Motor neuron (in vitro differentiated cells): Measurements from ENCODE around the gene ODC1. TPM values are rescaled to one million over a fixed set of nuclear protein-coding genes. Genes with fewer than 3 reads are reported as not detected.

ENCODE experiments used
- ATAC-seq, 8 experiments: fragments of 200-7000 bp; cut with Tn5 transposase; replicated peaks in 6 of 8; 2 replicates each; pipeline ENCODE4 v1.8.0; 2021; ENCODE audit warnings: mild to moderate bottlenecking in 8 of 8, moderate library complexity in 8 of 8
- H3K27ac ChIP-seq, 2 donors: fragments of 250-450 bp; sonication (Bioruptor Pico); 2 replicates each; pipeline ENCODE4 v1.9.0; 2021; ENCODE audit warnings: antibody characterized with exemption in 2 of 2, mild to moderate bottlenecking in 2 of 2, moderate library complexity in 1 of 2
- H3K4me1 ChIP-seq, 2 donors: fragments of 250-450 bp; sonication (Bioruptor Pico); replicated peaks in 1 of 2; 2 replicates each; pipeline ENCODE4 v1.6.1; 2021; ENCODE audit warnings: antibody characterized with exemption in 2 of 2, mild to moderate bottlenecking in 2 of 2, moderate library complexity in 1 of 2
- H3K4me3 ChIP-seq, 5 donors: fragments of 250-450 bp; sonication (Bioruptor Pico); 2 replicates each; pipeline ENCODE4 v1.9.0; 2021; ENCODE audit warnings: antibody characterized with exemption in 5 of 5, mild to moderate bottlenecking in 5 of 5, moderate library complexity in 4 of 5
- WGBS, 10 experiments: fragments of 450-650 bp; shearing (Covaris generic); methylation state at CpG; one replicate each; pipeline ENCODE4 v1.0.0; 2022; 5-methylcytosine and 5-hydroxymethylcytosine counted together
- in situ Hi-C, 9 experiments: fragments of 400-800 bp; cut with MboI; loops; one replicate each; pipeline ENCODE4 v1.15.0; 2021; ENCODE audit warnings: low sequenced_read_pairs in 9 of 9, low pct_unique_long_range_greater_than_20kb in 2 of 9; ENCODE audit not compliant: unreplicated experiment in 9 of 9
- total RNA-seq, 8 experiments: library from RNA; unstranded; fragments of 300-600 nt; gene quantifications; 2 replicates each; pipeline versions ENCODE4 v1.2.3 to v1.2.4, GENCODE V29; 2022

ODC1 gene
- total RNA-seq, 8 experiments from 2014 or later: 44.7 to 401 (median 283) TPM

DNA sequence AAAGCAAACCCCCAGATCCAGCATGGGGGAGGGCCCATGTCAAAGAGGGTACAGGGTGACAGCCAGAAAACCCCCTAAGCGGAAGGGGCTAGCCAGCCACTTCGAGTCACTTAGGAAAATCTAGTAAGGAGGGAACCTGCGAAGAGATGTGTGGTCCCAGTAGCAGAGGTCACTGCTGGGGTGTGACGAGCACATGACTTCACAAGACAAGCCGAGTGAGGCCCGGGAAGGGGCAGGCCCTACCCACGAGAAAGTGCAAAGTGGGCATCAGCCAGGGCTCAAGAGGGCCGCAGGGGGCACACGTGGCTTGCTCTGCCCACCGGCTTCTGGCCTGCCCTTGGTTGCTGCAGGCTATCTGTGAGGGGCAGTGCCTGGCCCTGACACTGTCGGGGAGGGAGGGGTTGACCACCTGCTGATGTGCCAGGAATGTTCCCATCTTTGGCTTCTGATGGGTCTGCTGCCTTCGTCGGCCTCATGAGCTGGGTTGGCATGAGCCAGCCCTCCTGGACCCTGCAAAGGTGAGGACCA is 11.5 kb downstream of the ODC1 start:
- H3K4me1 ChIP-seq: peaks cover 3 to 17% of the 10 kb centered on the region in 2 donors
- peak in 1 of 8 experiments; percentile 4 for ATAC-seq
- in situ Hi-C loops: loop anchor here in 3 of 9 experiments (10.0 to 25.0 kb wide), 2 partner anchors 312 to 624 kb away; partner anchors contain the start of gene RRM2 (in 2 of the 3)
- H3K27ac ChIP-seq: no peak overlapping the region
- 75 to 92% methylated on average over 2 to 4 of the region's 13 CpGs; no CpG with 5 or more reads in 8 of the 10 experiments for WGBS, 10 experiments
- no peak overlapping the region for H3K4me3 ChIP-seq

DNA sequence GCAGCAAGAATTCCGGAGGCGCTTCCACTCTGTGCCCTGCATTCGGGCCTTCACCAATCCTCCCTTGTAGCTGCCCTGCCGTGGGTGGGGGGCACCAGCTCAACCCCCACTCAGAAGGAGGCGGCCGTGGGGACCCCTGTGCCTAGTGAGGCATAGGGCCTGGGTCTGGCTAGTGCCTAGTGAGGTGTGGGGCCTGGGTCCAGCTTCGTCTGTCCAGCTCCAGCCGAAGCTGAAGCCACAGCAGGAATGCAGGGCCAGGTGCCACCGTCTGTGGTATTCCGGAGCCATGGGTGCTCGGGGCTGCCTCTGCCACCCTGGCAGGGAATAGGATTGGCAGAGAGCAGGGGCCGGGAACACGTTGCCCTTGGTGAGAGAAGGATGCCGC is 12.3 kb downstream of the ODC1 start:
- in situ Hi-C loops: loop anchor here in 3 of 9 experiments (10.0 to 25.0 kb wide), 2 partner anchors 311 to 624 kb away; partner anchors contain the start of gene RRM2 (in 2 of the 3)
- no peak overlapping the region for H3K27ac ChIP-seq
- no peak for ATAC-seq
- H3K4me1 ChIP-seq: peaks cover 3 to 17% of the 10 kb centered on the region in 2 donors
- H3K4me3 ChIP-seq: no peak overlapping the region
- WGBS, 10 experiments: 61 to 88% (median 87%) methylated on average over 3 to 8 of the region's 14 CpGs; no CpG with 5 or more reads in 7 of the 10 experiments

DNA sequence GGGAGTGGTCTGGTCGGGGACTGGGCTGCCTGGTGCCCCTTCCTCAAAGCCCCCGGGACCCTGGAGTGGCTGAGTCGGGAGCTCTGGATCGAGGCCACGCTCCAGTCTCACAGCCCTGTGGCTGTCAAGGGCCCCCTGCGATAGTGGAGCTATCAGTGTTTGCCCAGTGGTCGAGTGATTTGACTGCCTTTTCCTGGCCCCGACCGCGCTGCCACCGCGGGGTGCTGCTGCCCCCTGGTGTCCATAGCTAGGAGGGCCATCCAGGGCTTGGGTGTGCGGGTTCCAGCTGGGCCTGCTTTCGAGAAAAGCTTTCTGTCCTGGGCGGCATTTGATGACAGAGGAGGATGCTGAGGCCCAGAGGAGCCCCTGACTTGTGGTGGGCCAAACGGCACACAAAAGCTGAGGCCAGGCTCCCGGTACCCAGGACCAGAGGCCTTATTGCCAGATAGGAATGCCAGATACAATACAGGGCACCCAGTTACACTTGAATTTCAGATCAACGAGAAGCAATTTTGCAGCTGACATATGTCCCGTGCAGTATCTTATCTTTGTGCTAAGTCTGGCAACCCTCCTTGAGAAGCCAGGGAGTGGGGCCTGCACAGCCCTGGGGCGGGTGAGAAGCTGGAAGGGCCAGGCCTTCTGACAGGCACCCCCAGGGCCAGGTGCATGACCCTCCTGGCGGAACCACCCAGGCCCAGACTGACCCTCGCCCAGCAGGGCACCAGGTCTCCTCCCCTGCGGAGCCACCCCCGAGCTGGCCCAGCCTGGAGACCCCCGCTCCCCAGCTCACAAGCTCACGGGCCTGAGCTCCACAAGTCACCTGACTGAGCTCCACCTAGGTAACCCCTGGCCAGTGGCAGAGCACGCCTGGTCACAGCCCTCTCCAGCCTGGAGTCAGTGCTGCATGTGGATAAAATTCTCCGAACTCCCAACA is 13.0 kb downstream of the ODC1 start:
- Histone ChIP-seq H3K27ac (no peak overlapping the region), H3K4me1 (peaks cover 3 to 17% of the 10 kb centered on the region in 2 donors), H3K4me3 (no peak overlapping the region)
- in situ Hi-C loops: loop anchor here in 3 of 9 experiments (10.0 to 25.0 kb wide), 2 partner anchors 310 to 623 kb away; partner anchors contain the start of gene RRM2 (in 2 of the 3)
- WGBS, 10 experiments: 0 to 90% (median 12%) methylated on average over 1 to 7 of the region's 28 CpGs; no CpG with 5 or more reads in 2 of the 10 experiments
- peak; percentile 38 to 86 (median 80) for ATAC-seq

DNA sequence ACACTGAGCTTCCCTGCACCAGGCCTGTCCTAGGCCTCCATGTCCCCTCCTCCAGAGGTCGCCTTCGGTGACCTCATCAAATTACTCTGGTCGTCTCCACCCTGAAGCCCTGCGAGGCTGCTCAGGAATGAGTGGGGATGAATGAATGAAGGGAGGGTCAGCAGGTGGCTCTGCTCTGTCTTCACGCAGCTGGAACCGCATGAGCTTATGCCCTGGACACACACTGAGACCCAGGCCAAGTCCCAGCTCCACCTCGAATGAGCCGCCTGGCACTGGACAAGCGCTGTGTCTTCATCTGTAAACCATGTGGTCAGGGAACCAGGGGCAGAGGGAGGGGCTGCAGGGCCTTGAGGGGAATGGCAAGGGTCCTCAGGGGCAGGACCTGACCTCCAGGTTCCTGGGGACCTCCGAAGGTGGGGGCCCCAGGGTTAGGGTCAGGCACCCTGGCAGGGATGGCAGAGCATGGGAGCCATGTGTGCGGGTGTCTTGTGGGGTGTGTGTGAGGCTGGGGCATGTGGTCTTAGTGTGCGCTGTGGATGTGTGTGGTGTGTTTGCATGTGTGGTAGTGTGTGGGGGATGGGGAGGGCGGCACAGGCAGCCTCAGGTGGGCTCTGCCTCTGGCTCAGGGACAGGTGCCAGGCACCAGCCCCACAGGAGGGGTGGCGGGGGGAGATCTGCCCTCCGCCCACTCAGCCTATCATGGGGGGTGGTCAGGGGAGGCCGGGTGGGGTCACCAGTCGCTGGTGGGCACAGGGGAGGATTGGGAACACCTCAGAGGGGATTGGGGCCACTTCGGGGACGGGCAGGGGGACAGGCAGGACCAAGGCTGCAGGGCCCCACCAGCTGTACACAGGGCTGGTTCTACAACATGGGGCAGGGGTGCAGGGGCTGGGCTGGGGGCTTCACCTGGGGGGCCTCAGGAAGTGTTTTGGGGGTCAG is 13.9 kb downstream of the ODC1 start:
- ATAC-seq: peak in 7 of 8 experiments; percentile 4 to 33 (median 16)
- H3K4me3 ChIP-seq: no peak overlapping the region
- peaks cover 3 to 17% of the 10 kb centered on the region in 2 donors for H3K4me1 ChIP-seq
- H3K27ac ChIP-seq: no peak overlapping the region
- 24 to 100% methylated on average over 1 to 2 of the region's 19 CpGs; no CpG with 5 or more reads in 8 of the 10 experiments for WGBS, 10 experiments
- in situ Hi-C loops: loop anchor here in 3 of 9 experiments (10.0 to 25.0 kb wide), 2 partner anchors 309 to 622 kb away; partner anchors contain the start of gene RRM2 (in 2 of the 3)

GRCh38 chr2:10433264-10433946 is 14.7 kb downstream of the ODC1 start:
- ATAC-seq: no peak
- no peak overlapping the region for H3K4me3 ChIP-seq
- H3K4me1 ChIP-seq: peaks cover 3 to 17% of the 10 kb centered on the region in 2 donors
- WGBS, 10 experiments: 73 to 100% (median 87%) methylated on average over 1 to 6 of the region's 10 CpGs; no CpG with 5 or more reads in 6 of the 10 experiments
- H3K27ac ChIP-seq: no peak overlapping the region
- in situ Hi-C loops: loop anchor here in 3 of 9 experiments (10.0 to 25.0 kb wide), 2 partner anchors 309 to 621 kb away; partner anchors contain the start of gene RRM2 (in 2 of the 3)

GRCh38 chr2:10432311-10433181 is 15.6 kb downstream of the ODC1 start:
- 80% methylated on average over 2 of the region's 49 CpGs; no CpG with 5 or more reads in 9 of the 10 experiments for WGBS, 10 experiments
- in situ Hi-C loops: loop anchor here in 3 of 9 experiments (10.0 to 25.0 kb wide), 2 partner anchors 308 to 620 kb away; partner anchors contain the start of gene RRM2 (in 2 of the 3)
- ATAC-seq: peak in 7 of 8 experiments; percentile 3 to 50 (median 39)
- Histone ChIP-seq H3K4me1 (peaks cover 7 to 18% of the 10 kb centered on the region in 2 donors), H3K27ac (no peak overlapping the region), H3K4me3 (no peak overlapping the region)

DNA sequence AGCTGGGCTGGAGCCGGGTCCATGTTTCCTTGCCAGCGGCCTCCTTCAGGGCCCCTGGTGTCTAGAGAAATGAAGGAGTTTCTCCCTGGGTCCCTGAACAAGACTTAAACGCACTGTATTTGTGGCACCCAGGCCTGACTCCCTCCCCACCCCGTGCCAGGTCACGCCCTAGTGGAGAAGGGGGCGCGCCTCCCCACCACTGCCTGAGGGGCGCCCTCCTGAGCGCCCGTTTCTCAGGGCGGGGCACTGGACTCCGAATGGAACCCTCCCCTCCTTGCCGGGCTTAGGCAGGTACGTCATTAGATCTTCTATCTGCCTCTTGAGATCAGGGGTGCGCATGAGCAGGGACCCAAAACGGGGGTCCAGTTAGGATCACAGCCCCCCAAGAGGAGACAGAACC is 16.3 kb downstream of the ODC1 start:
- no peak for ATAC-seq
- WGBS, 10 experiments: 19 to 100% (median 65%) methylated on average over 1 to 11 of the region's 16 CpGs; no CpG with 5 or more reads in 6 of the 10 experiments
- peaks cover 15 to 25% of the 10 kb centered on the region in 2 donors for H3K4me1 ChIP-seq
- H3K27ac ChIP-seq: no peak overlapping the region
- in situ Hi-C loops: loop anchor here in 3 of 9 experiments (10.0 to 25.0 kb wide), 2 partner anchors 307 to 619 kb away; partner anchors contain the start of gene RRM2 (in 2 of the 3)
- H3K4me3 ChIP-seq: no peak overlapping the region

GRCh38 chr2:10430886-10431622 is 17.1 kb downstream of the ODC1 start:
- Histone ChIP-seq H3K27ac (no peak overlapping the region), H3K4me1 (peaks cover 22 to 33% of the 10 kb centered on the region in 2 donors), H3K4me3 (no peak overlapping the region)
- in situ Hi-C loops: loop anchor here in 3 of 9 experiments (10.0 to 25.0 kb wide), 2 partner anchors 306 to 619 kb away; partner anchors contain the start of gene RRM2 (in 2 of the 3)
- no peak for ATAC-seq
- WGBS, 10 experiments: 60 to 94% (median 83%) methylated on average over 1 to 6 of the region's 8 CpGs; no CpG with 5 or more reads in 3 of the 10 experiments

DNA sequence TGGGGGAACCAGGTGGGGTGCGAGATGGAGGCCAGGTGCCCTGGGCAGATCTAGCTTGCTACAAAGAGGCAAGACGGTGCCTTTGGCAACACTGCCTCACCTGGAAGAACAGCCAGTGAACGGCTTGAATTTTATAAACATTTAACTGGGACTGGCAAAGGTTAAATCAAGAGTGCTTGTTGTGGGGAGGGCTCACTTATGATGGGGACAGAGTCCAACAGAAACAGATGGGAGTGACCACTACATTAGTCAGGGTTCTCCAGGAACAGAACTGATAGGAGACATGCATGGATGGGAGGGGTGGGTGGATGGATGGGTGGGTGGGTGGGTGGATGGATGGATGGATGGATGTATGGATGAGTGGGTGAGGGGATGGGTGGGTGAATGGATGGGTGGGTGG is 19.2 kb downstream of the ODC1 start:
- ATAC-seq: no peak
- no peak overlapping the region for H3K27ac ChIP-seq
- H3K4me3 ChIP-seq: no peak overlapping the region
- 80 to 100% (median 100%) methylated on average over 1 to 3 of the region's 3 CpGs; no CpG with 5 or more reads in 5 of the 10 experiments for WGBS, 10 experiments
- peaks cover 30 to 33% of the 10 kb centered on the region in 2 donors for H3K4me1 ChIP-seq
- in situ Hi-C loops: loop anchor here in 2 of 9 experiments (10.0 to 25.0 kb wide), 2 partner anchors 294 to 617 kb away; no protein-coding TSS in a partner anchor

- no peak overlapping the region for H3K4me3 ChIP-seq
- peaks cover 27 to 33% of the 10 kb centered on the region in 2 donors for H3K4me1 ChIP-seq
- in situ Hi-C loops: loop anchor here in 2 of 9 experiments (10.0 to 25.0 kb wide), 2 partner anchors 294 to 616 kb away; no protein-coding TSS in a partner anchor
- 76 to 100% (median 100%) methylated on average over 1 to 3 of the region's 8 CpGs; no CpG with 5 or more reads in 4 of the 10 experiments for whole genome bisulfite sequencing, 10 experiments
- no peak overlapping the region for H3K27ac ChIP-seq
- no peak for ATAC-seq
Measured at GRCh38 chr2:10428355-10428754, 19.8 kb downstream of the ODC1 start.
